SK-N-SH (cell line): Measurements from ENCODE around the gene SH3BP1.

Source experiments
- CTCF ChIP-seq: fragments of 200-600 bp; sonication (generic); IDR thresholded peaks from 2 replicates; pipeline ENCODE4 v1.6.1; 2017; ENCODE audit warnings: antibody characterized with exemption, mild to moderate bottlenecking, moderate library complexity
- EZH2phosphoT487 ChIP-seq: fragments of 200-600 bp; sonication (generic); IDR thresholded peaks from 2 replicates; pipeline ENCODE4 v1.6.1; 2017; ENCODE audit warnings: low read depth, mixed run types, mild to moderate bottlenecking, antibody characterized with exemption, moderate library complexity, borderline replicate concordance
- GABPA ChIP-seq: IDR thresholded peaks from 2 replicates; pipeline ENCODE4 v1.4.0; 2012; ENCODE audit warnings: low read depth, mild to moderate bottlenecking
- RAD21 ChIP-seq: IDR thresholded peaks from 2 replicates; pipeline ENCODE4 v1.6.1; 2012; ENCODE audit warnings: mild to moderate bottlenecking, low read length
- TF ChIP-seq, protein P1 (sequence below): IDR thresholded peaks from 2 replicates; pipeline ENCODE4; 2012

- TF ChIP-seq CTCF (no peak), EZH2phosphoT487 (no peak), GABPA (no peak), RAD21 (no peak)
- TF ChIP-seq, protein P1, sequence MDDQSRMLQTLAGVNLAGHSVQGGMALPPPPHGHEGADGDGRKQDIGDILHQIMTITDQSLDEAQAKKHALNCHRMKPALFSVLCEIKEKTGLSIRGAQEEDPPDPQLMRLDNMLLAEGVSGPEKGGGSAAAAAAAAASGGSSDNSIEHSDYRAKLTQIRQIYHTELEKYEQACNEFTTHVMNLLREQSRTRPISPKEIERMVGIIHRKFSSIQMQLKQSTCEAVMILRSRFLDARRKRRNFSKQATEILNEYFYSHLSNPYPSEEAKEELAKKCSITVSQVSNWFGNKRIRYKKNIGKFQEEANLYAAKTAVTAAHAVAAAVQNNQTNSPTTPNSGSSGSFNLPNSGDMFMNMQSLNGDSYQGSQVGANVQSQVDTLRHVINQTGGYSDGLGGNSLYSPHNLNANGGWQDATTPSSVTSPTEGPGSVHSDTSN = no peak
Observed at GRCh38 chr22:37672920-37673455, 33.5 kb downstream of the SH3BP1 start.
